SW480 (cell line): Measurements from ENCODE around the gene HOXA3.

Experiments
- DNase-seq: peaks from one replicate; pipeline ENCODE4 v3.0.0-alpha.2; 2016; ENCODE audit warnings: low spot score

Gene HOXA3

DNA sequence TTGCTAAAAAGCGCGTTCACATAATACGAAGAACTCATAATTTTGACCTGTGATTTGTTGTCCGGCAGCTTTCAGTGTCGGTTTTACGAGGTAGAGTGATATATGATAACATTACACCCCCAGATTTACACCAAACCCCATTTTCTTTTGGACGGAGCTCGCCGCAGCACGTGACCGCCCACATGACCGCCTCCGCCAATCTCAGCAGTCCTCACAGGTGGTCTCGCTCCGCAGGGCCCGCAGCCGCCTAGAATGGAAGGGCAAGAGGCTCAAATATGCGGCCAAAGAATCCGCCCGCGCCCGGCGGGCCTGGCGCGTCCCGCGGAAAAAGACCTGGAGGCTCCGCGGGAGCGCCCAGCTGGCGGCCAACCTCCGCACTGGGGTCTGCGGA lies 4.1 kb upstream of the HOXA3 start, which contains the start of gene HOXA7:
Gene HOXA7 (minus strand): TSS at position 168 of the 391 bp plus-strand sequence. CDS start 130 bp downstream, at position 38.
- peak; percentile 92 for DNase-seq

- peak; percentile 67 for DNase-seq
Observed at GRCh38 chr7:27155816-27156507, 3.6 kb upstream of the HOXA3 start.

GRCh38 chr7:27154901-27155815 lies 2.8 kb upstream of the HOXA3 start:
- peak; percentile 83 for DNase-seq

DNA sequence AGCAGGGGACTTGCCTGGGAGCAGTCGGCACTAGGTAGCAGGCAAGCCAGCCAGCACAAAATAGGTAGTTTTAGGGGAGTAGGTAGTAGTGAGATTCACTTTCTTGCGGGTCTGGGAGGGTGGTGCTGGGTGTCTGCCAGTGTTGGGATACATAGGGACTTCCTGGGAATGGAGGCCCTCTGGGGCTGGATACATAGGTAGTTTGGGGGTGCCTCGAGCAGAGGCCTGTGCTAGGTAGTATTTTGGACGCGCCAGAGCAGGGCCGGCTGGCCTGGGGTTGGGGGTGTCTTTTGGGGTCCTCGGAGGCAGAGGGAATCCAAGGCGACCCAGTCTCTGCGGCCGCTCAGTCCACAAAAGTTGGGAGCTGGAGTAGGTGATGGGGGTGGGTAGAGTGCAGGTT lies 2.0 kb upstream of the HOXA3 start:
- DNase-seq, result no peak

GRCh38 chr7:27153526-27153925 lies 1.1 kb upstream of the HOXA3 start:
- DNase-seq, result peak; percentile 49

DNA sequence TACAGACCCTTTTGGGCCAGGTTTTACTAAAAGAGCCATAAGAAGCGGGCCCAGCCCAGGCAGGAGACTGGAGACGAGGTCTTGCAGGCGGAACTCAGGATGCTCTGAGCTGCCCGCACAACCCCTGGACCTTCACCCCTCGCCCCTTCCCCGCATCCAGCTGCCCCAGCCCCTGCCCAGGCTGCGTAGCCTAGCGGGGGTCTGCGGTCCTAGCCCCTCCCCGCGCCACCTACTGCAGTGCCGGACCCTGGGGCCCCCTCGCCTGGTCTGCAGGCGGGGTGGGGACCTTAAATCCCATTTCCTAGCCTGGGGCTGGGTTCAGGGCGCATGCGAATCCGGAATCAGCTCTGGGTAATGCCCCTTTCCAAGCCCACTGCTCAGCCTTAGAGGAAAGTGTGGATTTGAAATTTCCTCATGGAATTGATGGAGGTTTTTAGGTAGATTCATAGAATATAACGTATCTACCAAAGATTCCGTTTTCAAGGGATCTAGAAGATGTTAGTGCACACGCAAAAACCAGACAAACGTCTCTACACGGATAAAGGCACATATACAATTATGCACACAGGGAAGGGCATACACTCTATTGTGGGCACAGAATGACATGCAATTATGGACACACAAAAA lies 546 bp upstream of the HOXA3 start:
- DNase-seq, result peak; percentile 5

GRCh38 chr7:27151341-27151930 lies 947 bp downstream of the HOXA3 start:
- DNase-seq, result peak; percentile 50

DNA sequence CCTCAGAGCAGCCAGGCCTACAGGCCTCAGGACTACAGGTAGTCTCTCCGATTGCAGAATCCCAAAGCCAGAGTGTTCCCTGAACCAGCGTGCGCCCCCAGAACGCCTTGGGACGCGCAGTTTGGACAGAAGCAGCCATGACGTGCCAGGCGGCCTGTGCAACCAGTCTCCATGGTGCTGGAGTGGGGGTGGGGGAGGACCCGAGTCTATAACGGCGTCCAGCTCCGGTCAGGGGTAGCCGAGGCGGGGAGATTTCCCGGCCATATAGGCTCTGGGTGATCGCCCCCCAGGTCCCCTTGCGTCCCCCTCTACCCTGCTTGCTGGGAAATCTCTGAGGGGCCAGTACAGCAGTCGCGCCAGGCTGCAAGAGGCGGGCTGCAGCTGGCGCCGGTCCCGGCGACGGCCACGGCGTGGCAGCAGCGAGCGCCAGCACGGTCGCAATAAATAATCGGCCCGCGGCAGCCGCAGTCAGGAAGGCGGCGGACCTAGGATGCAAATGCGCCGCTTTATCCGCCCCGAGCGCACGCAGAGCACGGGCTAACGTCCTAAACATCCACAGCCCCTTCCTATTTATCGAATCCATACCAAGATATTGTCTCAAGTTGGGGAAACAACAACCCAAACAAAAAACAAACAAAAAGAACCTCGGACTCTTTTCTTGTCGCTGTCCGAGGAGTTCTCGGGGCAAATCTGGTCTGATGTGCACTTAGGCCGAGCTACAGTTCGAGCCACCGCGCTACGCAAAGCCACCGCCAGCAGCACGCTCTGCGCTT lies 1.6 kb downstream of the HOXA3 start:
- DNase-seq, result peak; percentile 85

- DNase-seq, result no peak
Observed at GRCh38 chr7:27149842-27150567, 2.4 kb downstream of the HOXA3 start.

- DNase-seq, result no peak
Observed at GRCh38 chr7:27148756-27149641, 3.4 kb downstream of the HOXA3 start.

GRCh38 chr7:27148031-27148755 lies 4.2 kb downstream of the HOXA3 start:
- peak; percentile 79 for DNase-seq

- no peak for DNase-seq
Observed at GRCh38 chr7:27147199-27148030, 5.0 kb downstream of the HOXA3 start, which contains the start of gene HOXA6. HOXA6 (minus strand) TSS chr7:27147774; CDS start chr7:27147749, 25 bp downstream.

GRCh38 chr7:27146491-27147198 lies 5.7 kb downstream of the HOXA3 start:
- no peak for DNase-seq

- no peak for DNase-seq
Observed at GRCh38 chr7:27145914-27146412, 6.4 kb downstream of the HOXA3 start.

GRCh38 chr7:27145165-27145913 lies 7.0 kb downstream of the HOXA3 start:
- no peak for DNase-seq

- no peak for DNase-seq
Observed at GRCh38 chr7:27144781-27145164, 7.6 kb downstream of the HOXA3 start.
